IPS-18a (cell line): ENCODE data around the gene PAPPA2.
"Not testable (repeated sequence)": the region's sequence is repeated elsewhere in the genome, so short reads cannot be mapped to it uniquely, and the experiment has no call there.

ENCODE experiments used
- H3K27ac ChIP-seq: one replicate; pipeline ENCODE4 v1.5.1; 2013; ENCODE audit warnings: low read length
- H3K27me3 ChIP-seq: one replicate; pipeline ENCODE4 v1.6.1; 2013; ENCODE audit warnings: mild to moderate bottlenecking, low read length; ENCODE audit not compliant: control insufficient read depth, insufficient read depth
- H3K36me3 ChIP-seq: one replicate; pipeline ENCODE4 v1.6.1; 2013; ENCODE audit warnings: low read depth, low read length; ENCODE audit not compliant: control insufficient read depth
- H3K4me1 ChIP-seq: one replicate; pipeline ENCODE4 v1.6.1; 2013; ENCODE audit warnings: low read depth, low read length; ENCODE audit not compliant: control insufficient read depth
- H3K4me3 ChIP-seq: one replicate; pipeline ENCODE4 v1.5.1; 2013; ENCODE audit warnings: low read length
- H3K9ac ChIP-seq: one replicate; pipeline ENCODE4 v1.6.1; 2013; ENCODE audit warnings: mild to moderate bottlenecking, low read length, moderate library complexity
- H3K9me3 ChIP-seq: one replicate; pipeline ENCODE4 v1.6.1; 2013; ENCODE audit warnings: low read depth, low read length; ENCODE audit not compliant: control insufficient read depth

The PAPPA2 gene, protein sequence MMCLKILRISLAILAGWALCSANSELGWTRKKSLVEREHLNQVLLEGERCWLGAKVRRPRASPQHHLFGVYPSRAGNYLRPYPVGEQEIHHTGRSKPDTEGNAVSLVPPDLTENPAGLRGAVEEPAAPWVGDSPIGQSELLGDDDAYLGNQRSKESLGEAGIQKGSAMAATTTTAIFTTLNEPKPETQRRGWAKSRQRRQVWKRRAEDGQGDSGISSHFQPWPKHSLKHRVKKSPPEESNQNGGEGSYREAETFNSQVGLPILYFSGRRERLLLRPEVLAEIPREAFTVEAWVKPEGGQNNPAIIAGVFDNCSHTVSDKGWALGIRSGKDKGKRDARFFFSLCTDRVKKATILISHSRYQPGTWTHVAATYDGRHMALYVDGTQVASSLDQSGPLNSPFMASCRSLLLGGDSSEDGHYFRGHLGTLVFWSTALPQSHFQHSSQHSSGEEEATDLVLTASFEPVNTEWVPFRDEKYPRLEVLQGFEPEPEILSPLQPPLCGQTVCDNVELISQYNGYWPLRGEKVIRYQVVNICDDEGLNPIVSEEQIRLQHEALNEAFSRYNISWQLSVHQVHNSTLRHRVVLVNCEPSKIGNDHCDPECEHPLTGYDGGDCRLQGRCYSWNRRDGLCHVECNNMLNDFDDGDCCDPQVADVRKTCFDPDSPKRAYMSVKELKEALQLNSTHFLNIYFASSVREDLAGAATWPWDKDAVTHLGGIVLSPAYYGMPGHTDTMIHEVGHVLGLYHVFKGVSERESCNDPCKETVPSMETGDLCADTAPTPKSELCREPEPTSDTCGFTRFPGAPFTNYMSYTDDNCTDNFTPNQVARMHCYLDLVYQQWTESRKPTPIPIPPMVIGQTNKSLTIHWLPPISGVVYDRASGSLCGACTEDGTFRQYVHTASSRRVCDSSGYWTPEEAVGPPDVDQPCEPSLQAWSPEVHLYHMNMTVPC (N-terminal part only)

DNA sequence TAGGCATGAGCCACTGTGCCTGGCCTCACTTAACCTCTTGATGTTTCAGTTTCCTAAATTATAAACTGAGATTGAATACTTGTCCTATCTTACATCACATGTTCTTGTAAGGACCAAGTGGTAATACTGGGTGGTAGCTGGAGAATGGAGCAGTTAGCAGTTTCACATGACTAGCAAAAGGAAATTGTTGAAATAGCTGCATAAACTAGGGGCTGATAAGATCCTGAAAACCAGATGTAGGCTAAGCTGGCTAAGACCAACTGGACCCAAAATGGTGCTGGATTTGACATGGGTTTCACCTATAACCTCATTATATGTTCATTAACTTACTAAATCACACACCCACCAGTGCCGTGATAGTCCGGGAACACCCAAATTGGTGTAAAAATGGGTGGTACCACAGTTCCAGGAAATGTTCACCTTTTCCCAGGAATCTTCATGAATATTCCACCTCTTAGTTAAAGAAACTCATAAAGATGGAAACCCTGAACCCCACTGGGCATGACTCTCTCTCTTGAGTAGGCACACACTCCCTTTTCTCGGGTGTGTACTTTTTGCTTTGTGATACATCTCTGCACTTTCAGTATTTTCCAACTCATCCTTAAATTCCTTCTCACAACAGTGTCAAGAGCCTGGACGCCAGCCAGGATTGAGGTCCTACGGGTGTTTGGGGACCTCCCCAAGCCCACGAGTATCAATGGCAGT lies at the start of gene PAPPA2:
PAPPA2 (plus strand) TSS at position 502 of the 705 bp plus-strand sequence. CDS start 93,148 bp downstream, outside the sequence.
- Histone ChIP-seq H3K9me3 (peaks cover 2% of the 10 kb centered on the region), H3K4me3 (no peak within 1 kb of the TSS), H3K4me1 (no peaks in the 10 kb centered on the region)

DNA sequence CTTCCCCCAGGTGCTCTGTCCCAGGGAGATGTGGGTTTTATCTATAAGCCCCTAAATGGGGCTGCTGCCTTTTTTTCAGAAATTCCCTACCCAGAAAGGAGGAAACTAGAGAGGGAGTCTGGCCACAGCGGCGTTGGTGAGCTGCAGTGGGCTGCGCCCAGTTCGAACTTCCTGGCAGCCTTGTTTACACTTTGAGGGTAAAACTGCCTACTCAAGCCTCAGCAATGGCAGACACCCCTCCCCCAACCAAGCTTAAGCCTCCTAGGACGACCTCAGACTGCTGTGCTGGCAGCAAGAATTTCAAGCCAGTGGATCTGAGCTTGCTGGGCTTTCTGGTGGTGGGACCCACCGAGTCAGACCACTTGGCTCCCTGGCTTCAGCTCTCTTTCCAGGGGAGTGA lies 46.2 kb upstream of the PAPPA2 start:
- Histone ChIP-seq H3K4me1 (no peaks in the 10 kb centered on the region), H3K4me3 (no peak overlapping the region), H3K27ac (no peak overlapping the region), H3K36me3 (no peaks in the 10 kb centered on the region), H3K9me3 (no peaks in the 10 kb centered on the region), H3K27me3 (no peaks in the 10 kb centered on the region), H3K9ac (no peak overlapping the region)

More for the DNA sequence above, at the start of gene PAPPA2:
- Histone ChIP-seq H3K27ac (no peak within 1 kb of the TSS), H3K9ac (no peak within 1 kb of the TSS), H3K36me3 (no peaks in the 10 kb centered on the region), H3K27me3 (no peaks in the 10 kb centered on the region)

DNA sequence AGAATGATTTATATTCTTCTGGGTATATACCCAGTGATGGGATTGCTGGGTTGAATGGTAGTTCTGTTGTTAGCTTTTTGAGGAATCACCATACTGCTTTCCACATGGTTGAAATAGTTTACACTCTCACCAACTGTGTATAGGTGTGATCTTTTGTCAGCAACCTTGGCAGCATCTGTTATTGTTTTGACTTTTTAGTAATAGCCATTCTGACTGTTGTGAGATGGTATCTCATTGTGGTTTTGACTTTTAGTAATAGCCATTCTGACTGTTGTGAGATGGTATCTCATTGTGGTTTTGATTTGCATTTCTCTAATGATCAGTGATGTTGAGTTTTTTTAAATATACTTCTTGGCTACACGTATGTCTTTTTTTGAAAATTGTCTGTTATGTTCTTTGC lies 43.4 kb upstream of the PAPPA2 start:
- not testable (repeated sequence) for H3K4me3 ChIP-seq, H3K9ac ChIP-seq, H3K9me3 ChIP-seq, H3K36me3 ChIP-seq, H3K27me3 ChIP-seq, H3K27ac ChIP-seq, H3K4me1 ChIP-seq

DNA sequence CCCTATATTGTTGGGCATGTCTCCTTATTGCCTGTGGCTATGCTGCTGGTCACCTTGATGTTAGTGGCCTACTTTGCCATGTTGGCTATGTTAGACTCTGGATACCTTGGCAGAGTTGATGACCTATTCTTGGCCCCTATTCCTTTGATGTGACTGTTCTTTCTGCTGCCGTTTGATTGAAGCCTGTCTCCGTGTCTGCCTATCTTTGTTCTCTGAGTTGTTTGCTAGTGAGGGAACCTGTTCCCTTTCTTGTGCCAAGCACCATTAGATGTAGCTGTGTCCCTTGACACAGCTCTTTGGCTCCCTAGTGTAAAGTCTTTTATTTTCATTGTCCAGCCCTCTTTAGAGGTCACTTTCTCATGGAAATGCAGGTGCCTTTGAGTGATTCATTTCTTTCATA lies 28.7 kb upstream of the PAPPA2 start:
- H3K4me3 ChIP-seq: no peak overlapping the region
- no peak overlapping the region for H3K9ac ChIP-seq
- H3K27ac ChIP-seq: no peak overlapping the region
- H3K9me3 ChIP-seq: no peaks in the 10 kb centered on the region
- H3K4me1 ChIP-seq: no peaks in the 10 kb centered on the region
- H3K36me3 ChIP-seq: no peaks in the 10 kb centered on the region
- no peaks in the 10 kb centered on the region for H3K27me3 ChIP-seq

DNA sequence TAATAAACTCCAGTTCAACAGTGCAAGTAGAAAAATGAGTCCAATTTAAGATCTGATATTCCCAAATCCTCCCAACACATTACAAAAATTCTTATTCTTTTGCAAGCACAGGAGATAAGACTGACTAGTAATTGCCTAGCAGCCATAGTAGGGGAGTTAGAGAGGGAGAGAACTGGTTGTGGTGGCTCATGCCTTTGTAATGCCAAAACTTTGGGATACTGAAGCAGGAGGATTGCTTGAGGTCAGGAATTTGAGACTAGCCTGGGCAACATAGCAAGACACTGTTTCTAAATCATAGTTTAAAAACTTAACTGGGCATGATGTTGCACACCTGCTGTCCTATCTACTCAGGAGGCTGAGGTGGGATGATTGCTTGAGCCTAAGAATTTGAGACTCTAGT lies 26.7 kb upstream of the PAPPA2 start:
- no peaks in the 10 kb centered on the region for H3K9me3 ChIP-seq
- H3K36me3 ChIP-seq: no peaks in the 10 kb centered on the region
- H3K27ac ChIP-seq: no peak overlapping the region
- H3K4me3 ChIP-seq: no peak overlapping the region
- no peaks in the 10 kb centered on the region for H3K4me1 ChIP-seq
- H3K9ac ChIP-seq: no peak overlapping the region
- H3K27me3 ChIP-seq: no peaks in the 10 kb centered on the region

DNA sequence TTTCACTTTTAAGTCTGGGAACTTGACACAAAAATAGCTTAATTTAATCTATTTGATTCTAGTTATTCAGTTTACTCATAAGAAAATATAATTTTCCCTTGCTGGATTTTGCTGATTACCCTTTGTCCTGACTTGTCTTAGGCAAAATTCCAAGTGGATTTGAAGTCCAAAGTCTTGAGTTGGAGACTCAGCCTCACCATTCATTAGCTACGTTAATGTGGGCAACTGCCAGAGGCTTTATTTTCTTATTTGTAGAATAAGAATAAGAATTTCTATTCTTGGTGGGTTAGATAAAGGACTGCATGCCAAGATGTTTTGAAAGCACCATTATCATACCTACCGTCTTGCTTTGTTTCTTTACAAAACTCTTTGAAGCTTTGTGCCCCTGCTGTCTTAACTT lies 22.8 kb upstream of the PAPPA2 start:
- Histone ChIP-seq H3K4me3 (no peak overlapping the region), H3K27me3 (no peaks in the 10 kb centered on the region), H3K27ac (no peak overlapping the region), H3K9me3 (no peaks in the 10 kb centered on the region), H3K9ac (no peak overlapping the region), H3K4me1 (no peaks in the 10 kb centered on the region), H3K36me3 (no peaks in the 10 kb centered on the region)

DNA sequence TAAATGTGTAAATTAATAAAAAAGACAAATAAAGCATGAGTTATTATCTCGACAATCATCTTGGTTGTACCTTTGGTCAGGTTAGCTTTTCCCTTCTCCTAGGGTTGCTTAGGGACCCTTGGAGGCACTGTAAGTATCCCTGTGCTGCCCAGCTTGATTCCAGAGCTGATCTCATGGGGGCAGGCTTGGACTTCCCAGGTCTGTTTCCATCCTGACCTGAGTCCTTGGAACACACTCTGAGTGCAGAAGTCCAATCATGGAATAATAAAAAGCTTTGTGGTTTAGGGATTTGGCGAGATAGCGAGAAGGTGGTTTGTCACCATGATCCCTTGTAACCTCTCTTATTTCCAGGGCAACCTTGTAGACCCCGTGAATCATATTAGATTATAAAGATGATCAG lies 18.7 kb upstream of the PAPPA2 start:
- H3K4me3 ChIP-seq: no peak overlapping the region
- H3K27me3 ChIP-seq: no peaks in the 10 kb centered on the region
- H3K4me1 ChIP-seq: no peaks in the 10 kb centered on the region
- H3K27ac ChIP-seq: no peak overlapping the region
- no peaks in the 10 kb centered on the region for H3K36me3 ChIP-seq
- no peaks in the 10 kb centered on the region for H3K9me3 ChIP-seq
- H3K9ac ChIP-seq: no peak overlapping the region

DNA sequence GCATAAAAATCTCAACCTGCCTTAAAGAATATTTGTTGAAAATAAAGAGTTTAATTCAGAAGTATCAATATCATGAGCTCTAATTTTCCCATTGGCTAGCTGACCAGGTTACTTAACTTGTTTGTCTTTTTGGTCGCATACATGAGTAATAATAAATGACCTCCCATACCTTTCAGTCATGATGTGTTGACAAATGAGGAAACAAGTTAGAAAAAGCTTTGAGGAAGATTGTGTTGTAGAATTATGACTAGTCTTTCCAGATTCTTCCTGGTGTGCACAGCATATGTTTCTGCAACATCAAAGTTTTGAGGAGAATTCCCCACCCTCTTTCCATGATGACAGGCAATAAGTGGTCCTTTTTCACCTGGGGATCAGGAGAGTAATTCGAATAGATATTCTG lies 17.6 kb upstream of the PAPPA2 start:
- no peaks in the 10 kb centered on the region for H3K27me3 ChIP-seq
- H3K4me1 ChIP-seq: no peaks in the 10 kb centered on the region
- no peak overlapping the region for H3K9ac ChIP-seq
- H3K27ac ChIP-seq: no peak overlapping the region
- no peaks in the 10 kb centered on the region for H3K36me3 ChIP-seq
- H3K9me3 ChIP-seq: no peaks in the 10 kb centered on the region
- H3K4me3 ChIP-seq: no peak overlapping the region

DNA sequence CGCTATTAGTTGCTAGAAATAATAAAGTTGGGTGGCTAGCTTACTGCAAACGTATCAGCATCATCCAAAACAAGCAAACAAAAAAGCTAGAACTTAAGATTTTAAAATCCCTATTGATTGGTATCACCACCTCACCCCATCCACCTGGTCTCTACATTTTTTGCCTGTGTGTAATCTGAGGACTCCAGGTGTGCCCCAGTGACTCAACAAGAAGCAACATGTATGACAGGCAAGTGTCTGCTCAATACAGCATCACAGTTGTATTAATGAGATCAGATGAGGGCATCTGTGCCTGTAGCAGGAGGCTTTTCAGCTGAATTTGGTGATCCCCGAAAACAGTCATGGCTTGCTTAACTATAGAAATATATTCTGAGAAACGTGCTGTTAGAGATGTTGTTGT lies 14.6 kb upstream of the PAPPA2 start:
- H3K27ac ChIP-seq: no peak overlapping the region
- no peak overlapping the region for H3K9ac ChIP-seq
- H3K4me3 ChIP-seq: no peak overlapping the region
- no peaks in the 10 kb centered on the region for H3K4me1 ChIP-seq
- H3K36me3 ChIP-seq: no peaks in the 10 kb centered on the region
- H3K27me3 ChIP-seq: no peaks in the 10 kb centered on the region
- no peaks in the 10 kb centered on the region for H3K9me3 ChIP-seq

DNA sequence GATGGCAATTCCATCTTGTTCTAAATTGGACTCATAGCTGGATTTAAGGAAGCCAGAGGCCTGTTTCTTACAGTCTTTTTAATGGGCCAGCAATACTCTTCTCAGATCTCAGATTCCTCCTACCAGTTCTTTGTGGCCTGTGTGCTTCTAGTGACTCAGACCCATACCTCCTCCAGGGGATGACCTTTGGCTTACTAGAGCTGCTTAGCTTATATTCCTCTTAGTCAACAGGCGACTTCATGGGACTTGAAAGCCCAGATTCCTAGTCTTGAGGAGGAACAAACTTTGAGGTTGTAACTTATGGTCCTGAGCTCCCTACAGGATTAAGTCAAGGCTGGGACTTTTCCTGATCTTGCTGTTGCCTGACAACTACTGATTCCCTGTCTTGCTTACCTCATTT lies 12.4 kb upstream of the PAPPA2 start:
- Histone ChIP-seq H3K36me3 (no peaks in the 10 kb centered on the region), H3K27ac (no peak overlapping the region), H3K4me1 (no peaks in the 10 kb centered on the region), H3K9ac (no peak overlapping the region), H3K27me3 (no peaks in the 10 kb centered on the region), H3K9me3 (no peaks in the 10 kb centered on the region), H3K4me3 (no peak overlapping the region)

DNA sequence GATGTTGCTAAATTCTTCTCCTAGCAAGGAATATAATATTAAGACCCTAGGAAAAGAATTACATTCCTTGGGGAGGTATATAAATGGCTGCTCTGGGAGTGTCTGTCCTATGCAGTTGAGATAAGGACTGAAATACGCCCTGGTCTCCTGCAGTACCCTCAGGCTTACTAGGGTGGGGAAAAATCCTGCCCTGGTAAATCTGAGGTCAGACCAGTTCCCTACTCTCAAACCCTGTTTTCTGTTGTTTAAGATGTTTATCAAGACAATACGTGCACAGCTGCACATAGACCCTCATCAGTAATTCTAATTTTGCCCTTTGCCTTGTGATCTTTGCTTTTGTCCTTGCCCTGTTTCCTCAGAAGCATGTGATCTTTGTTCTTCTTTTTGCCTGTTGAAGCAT lies 11.2 kb upstream of the PAPPA2 start:
- not testable (repeated sequence) for H3K27ac ChIP-seq, H3K36me3 ChIP-seq

More for the DNA sequence above, 11.2 kb upstream of the PAPPA2 start:
- not testable (repeated sequence) for H3K9me3 ChIP-seq, H3K4me3 ChIP-seq, H3K4me1 ChIP-seq, H3K27me3 ChIP-seq, H3K9ac ChIP-seq
